ENCODE measurements around the gene SLC45A2.
"Not testable (repeated sequence)": the region's sequence is repeated elsewhere in the genome, so short reads cannot be mapped to it uniquely, and the experiment has no call there.

SLC45A2 gene

DNA sequence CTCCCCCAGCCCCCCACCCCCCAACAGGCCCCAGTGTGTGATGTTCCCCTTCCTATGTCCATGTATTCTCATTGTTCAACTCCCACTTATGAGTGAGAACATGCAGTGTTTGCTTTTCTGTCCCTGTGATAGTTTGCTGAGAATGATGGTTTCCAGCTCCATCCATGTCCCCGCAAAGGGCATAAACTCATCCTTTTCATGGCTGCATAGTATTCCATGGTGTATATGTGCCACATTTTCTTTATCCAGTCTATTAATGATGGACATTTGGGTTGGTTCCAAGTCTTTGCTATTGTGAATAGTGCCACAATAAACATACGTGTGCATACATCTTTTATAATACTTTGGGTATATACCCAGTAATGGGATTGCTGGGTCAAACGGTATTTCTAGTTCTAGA is 69.6 kb downstream of the SLC45A2 start:
- FAIRE-seq: not testable (repeated sequence)

GRCh38 chr5:33906248-33906647 is 78.2 kb downstream of the SLC45A2 start:
- FAIRE-seq: not testable (repeated sequence)

DNA sequence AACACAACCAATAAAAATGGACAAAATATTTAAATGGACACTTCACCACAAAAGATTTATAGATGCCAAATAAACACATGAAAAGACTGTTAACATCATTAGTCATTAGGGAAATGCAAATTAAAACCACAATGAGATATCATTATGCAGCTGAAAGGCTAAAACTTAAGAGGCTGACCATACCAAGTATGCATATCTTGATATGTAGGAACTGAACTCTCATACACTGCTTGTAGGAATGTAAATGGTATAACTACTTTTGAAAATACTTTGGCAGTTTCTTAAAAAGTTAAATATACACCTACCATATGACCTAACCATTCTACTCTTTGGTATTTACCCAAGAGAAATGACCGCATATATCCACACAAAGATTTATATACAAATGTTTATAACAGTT is 79.1 kb downstream of the SLC45A2 start:
- FAIRE-seq: no peak

- no peak for FAIRE-seq
Measured at GRCh38 chr5:33903118-33903517, 81.4 kb downstream of the SLC45A2 start.

GRCh38 chr5:33901156-33901555 is 83.3 kb downstream of the SLC45A2 start:
- no peak for FAIRE-seq

Data from islet of Langerhans (tissue), 1 donor.